NOMO-1 (cell line): ENCODE measurements around the gene SHANK1.

Experiments
- DNase-seq, 2 experiments: peaks; one replicate each; lab custom pipeline; 2025; ENCODE audit not compliant: unreplicated experiment in 2 of 2; lab: John Stamatoyannopoulos, UW

SHANK1 gene

DNA sequence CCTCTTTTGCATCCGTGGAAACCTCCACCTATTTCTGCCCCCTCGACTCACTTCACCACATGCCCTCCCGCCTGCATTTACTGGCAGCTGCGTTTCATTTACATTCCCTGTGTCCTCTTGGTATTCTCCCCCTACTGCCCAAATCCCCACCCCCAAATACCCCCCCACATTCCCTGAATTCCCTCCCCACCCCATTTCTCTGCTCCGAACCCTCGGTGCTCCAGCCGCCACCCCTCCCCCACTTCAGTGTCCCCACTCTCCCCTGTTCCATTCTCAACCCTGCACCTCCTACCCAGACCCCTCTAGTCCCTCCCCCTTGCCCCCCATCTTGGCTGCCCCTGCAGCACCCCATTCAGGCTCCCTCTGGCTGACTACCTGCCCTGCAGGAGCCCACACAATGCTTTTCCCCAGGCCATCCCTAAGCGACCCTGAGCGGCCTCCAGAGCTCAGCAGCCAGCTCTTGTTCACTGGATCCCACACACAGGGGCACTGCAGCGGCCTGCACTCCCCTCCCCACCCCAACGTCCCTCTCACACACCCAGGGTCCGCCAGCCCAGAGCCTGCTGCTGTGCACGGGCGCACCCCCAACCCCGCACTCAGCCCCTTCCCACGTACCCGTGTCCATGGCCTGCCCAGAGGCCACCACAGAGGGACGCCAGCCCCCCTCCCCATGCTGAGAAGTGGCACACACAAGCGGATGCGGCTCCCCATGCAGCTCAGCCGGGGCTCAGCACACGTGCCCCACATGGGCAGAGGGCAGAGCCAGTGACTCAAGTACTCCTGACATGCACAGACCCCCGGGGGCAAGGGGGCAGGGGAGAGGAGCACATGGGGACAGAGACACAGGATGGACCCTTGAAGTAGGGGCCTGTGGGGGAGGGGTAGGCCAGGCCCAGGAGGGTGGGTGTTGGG, 26.3 kb downstream of the SHANK1 start:
- DNase-seq: no peak

DNA sequence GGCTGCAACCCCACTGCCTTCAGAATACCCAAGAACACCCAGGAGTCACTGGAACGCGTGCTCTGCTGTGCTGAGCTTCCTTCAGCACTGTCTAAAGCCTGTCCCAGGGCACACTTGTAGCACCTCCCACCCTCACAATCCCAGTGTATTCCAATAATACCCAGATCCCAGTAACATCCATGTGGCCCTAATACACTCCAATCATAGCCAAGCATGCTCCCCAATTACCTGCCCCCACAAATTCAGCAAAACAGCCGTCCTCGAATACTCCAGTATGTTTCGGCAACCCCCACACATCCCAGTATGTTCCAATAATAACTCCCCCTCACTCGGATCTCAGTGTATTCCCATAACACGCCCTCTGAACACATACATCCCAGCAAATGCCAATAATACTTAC, 29.2 kb downstream of the SHANK1 start:
- no peak for DNase-seq

DNA sequence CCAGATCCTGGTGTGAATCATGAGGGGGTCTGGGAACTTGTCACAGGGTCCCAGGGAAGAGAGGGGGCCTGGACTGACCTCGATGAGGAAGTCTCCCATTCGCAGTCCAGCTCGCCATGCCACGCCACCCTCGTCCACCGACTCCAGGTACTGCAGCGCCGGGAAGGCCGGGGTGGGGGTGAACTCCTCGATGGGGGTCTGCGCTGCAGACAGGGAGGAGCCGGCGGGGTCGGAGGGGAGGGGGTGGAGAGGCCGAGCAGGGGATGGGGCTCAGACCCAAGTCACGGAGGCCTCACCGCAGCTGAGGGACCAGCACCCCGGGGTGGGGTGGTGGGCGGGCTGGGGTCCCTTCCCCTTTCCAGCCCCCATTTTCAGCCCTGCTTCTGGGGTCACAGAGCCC, 30.8 kb downstream of the SHANK1 start:
- DNase-seq: no peak

DNA sequence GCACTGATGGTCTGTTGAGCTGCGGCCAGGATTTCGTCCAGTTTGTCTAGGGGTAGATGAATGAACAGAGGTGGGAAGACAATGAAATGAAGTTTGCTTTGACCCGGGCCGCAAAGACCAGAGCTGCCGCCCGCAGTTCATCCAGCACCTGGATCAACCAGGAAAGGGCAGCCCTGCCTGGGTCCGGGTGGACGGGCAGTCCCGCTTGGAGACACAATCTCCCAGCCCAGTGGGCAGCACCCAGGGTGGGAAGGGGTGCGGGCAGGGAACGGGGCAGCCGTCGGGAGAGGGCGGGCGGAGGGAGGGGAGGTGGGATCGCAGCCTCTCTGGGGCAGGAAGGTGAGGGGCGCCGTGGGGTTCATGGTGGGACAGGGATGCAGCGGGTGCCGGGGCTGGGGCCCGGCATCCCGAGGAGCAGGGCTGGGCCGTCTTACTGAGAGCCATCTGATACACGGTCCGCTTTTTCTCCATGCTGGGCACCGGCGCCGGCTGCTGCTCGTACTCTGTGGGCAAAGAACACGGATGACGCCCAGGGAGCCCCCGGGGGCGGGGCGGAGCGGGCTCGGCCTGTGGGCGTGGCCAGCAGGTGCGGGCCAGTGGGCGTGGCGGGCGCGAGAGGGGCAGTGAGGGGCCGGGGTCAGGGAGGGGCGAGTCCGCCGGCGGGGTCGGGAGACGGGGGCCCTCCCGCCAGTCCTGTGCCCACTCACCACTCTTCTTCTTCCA, 33.1 kb downstream of the SHANK1 start:
- DNase-seq: no peak

DNA sequence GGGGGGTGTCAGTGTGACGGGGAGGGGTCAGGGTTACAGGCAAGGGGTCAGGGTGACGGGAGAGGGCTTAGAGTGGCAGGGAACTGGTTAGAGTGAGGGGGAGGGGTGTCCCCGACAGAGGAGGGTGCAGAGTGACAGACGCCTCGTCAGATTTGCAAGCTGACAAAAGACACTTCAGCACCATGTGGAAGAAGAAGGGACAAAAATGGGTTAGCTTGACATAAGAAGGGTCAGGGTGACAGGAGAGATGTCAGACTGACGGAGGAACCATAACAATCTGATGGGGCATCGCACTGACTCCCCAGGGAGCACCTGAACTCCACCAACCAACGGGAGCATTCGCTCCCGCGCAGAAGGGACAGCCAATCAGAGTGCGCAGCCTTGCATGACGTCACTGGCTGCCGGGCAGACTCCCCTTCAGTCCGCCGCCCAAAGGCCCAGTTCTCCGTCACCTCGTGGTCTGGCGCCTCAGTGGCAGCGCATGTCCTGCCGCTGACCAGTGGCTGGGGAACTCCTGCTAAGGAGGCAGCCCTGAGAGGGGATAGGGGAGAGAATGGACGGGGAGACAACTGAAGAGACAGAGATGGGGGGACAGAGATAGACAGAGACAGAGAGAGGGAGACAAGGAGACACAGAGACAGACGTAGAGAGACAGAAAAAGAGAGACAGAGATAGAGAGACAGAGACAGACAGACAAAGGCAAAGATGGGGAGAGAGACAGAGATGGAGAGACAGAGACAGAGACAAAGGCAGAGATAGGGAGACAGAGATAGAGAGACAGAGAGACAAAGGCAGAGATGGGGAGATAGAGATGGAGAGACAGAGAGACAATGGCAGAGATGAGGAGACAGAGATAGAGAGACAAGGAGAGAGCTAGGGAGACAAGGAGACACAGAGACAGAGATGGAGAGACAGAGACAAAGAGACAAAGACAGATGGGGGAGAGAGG, 40.2 kb downstream of the SHANK1 start:
- peak; percentile 71 to 75 for DNase-seq

DNA sequence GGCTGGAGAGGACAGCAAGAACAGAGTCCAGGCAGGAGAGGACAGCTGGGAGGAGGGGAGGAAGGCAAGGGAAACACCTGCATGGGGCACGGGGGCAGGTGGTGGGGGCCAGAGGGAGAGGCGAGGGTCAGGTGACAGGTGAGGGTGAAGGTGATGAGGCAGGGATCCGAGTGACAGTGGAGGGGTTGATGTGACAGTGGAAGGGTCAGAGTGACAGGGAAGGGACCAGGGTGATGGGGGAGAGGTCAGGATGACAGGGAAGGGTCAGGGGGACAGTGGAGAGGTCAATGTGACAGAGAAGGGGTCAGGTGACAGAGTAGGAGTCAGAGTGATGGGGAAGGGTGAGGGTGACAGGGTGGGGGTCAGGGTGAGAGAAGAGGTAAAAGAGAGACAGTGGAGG, 41.3 kb downstream of the SHANK1 start:
- DNase-seq: no peak

DNA sequence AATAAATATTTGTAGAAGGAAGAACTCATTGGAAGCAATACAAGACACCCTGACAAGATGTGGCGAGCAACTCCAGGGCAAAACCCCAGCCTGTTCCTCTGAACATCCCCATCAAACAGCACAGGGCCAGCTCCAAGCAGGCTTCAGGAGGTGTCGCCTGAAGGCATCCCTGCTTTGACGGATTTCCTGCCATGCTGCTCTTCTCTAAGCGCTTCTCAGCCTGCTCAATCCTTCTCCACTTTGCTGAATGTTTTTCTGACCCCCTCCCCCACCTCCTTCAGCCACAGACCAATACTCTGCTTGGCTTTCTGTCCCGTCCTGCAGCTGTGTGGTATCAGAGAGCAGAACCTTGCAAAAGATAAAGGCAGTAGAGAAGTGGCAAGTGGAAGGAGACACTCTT, 42.0 kb downstream of the SHANK1 start:
- DNase-seq: no peak

DNA sequence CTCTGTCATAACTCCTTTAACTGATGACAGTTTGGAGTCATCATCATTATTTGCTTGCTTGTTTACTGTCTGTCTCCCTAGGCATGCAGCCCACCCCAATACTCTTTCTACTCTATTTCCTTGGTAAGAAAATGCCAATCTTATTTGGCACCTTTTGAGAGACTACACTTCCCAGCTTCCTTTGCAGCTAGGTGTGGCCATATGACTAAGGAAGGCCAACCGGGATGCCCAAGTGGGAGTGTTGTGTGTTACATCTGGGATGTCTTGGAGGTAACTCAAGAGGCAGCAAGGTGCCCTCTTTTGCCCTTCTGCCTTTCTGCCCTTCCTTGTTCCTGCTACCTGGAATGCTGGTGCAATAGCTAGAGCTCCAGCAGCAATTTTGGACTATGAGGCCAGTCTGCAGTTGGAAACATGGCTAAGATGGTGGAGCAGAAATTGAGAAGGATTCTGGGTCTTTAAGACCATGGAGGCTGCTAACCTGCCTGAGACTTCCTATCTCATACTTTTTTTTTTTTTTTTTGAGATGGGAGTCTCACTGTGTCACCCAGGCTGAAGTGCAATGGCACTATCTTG, 42.9 kb downstream of the SHANK1 start:
- DNase-seq: no peak

DNA sequence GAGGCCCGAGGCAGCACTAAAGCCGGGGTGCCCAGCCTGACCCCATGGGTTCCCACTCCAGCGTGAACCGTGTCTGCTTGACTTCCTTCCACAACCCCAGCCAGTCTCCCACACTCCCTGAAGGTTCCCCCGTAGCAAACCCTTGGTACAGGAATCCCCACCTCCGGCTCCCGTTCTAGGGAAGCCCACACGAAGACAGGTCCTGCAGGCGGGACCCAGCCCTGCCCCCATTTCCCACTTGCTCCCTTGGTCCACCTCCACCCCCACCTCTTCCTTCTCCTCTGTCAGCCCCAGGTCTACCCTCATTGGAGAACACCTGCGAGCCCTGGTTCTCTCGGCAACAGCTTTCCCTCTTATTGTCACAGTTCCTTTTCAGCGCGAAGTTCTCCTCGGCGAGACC, 46.5 kb downstream of the SHANK1 start:
- DNase-seq: no peak

DNA sequence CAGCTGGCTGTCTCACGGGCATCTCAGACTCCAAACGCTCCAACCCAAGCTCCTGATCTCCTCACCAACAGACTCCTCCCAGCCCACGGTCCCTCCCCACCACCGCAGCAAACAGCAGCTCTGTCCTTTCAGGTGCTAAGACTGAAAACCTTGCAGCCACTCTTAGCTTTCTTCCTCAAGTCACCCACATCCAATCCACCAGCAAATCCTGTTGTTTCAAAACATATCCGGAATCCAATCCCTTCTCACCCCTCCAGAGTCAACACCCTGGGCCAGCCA, 49.6 kb downstream of the SHANK1 start:
- DNase-seq: no peak

DNA sequence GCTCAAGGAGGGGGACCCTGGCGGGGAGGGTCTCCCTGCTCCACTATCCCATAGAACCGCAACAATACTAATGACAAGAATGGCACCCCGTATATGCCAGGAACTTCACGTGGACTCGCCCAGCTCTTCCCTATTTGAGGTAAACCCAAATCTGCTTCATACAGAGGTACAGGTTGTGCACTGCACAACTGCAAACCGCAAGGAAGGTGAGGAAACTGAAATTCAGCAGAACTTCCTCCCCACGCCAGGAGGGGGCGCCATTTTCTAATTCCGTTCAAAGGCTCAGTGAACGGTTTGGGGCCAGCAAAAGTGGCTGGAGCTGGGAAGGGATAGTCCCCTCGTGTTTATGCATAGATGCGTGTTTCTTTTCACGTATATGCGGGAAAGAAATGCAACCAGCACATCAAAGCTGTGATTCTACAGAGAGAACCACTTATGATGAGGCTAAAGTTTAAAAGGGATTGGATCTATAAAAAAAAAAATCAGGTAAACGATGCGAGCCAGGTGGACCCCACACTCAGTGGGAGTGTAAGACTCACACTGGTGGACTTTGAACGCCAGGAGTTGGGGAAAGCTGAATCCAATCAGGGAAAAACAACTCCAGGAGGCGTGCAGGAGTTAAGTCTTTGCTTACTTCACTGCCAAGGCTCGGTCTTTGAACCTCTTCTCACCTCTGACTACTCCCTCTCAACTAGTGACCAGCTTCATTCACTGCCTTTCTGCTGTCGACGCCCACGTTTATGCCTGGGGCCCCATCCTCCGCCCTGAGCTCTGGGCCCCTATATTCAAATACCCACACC, 50.1 kb downstream of the SHANK1 start:
- DNase-seq: peak; percentile 27 to 29

DNA sequence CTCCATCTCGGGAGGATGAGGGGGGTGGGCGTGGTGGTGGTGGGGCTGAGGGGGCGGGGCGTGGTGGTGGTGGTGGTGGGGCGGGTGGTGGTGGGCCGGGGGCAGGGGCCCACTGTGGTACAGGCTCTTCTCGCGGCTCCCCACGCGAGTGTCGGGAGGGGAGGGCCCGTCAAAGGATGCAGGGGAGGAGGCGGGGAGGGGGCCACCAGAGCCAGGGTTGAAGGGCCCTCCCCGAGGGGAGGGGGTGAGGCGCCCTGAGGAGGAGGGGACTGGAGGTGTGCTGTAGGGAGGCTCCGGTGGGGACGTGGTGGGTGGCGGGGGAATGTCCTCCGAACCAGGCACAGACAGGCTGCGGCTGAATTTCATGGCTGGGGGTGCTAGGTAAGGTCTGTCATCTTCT, 50.7 kb downstream of the SHANK1 start:
- DNase-seq: no peak

DNA sequence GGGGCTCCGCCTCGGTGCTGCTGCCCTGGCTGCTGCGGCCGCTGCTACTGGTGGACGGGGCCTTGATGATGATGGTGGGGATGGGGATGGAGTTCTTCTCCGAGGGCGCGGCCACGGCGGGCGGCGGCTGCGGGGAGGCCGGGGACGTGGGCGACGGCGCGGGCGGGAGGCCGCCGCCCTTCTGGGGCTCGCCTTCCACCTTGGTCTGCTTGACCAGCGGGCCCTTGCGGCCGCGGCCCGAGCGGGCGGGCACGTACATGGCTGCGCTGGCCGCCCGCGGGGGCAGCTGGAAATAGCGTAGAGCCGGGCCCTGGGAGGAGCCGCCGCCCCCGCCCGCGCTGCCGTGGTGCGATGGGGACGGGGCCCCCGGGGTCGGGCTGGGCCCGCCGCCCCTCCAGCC, 51.2 kb downstream of the SHANK1 start:
- DNase-seq: no peak

DNA sequence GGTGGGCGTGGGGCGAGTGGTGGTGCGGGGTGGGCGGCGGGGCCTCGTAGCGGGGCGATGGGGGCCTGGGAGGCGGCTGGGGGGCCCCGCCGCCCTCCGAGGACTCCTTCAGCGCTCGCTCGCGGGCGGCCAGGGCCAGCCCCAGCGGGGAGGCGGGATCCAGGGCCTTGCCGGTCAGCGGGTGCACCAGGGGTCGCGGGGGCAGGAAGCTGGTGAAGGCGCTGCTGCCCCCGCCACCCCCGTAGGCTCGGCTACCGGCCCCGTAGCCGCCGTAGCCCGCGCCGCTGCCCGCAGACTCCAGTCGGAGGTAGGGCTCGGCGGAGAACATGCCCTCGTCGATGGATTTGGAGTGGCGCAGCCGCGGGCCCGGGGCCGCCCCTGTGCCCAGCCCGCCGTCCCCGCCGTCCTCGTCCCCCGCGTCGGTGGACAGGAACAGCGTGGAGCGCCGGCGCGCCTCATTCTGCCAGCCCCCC, 51.8 kb downstream of the SHANK1 start:
- DNase-seq: no peak

DNA sequence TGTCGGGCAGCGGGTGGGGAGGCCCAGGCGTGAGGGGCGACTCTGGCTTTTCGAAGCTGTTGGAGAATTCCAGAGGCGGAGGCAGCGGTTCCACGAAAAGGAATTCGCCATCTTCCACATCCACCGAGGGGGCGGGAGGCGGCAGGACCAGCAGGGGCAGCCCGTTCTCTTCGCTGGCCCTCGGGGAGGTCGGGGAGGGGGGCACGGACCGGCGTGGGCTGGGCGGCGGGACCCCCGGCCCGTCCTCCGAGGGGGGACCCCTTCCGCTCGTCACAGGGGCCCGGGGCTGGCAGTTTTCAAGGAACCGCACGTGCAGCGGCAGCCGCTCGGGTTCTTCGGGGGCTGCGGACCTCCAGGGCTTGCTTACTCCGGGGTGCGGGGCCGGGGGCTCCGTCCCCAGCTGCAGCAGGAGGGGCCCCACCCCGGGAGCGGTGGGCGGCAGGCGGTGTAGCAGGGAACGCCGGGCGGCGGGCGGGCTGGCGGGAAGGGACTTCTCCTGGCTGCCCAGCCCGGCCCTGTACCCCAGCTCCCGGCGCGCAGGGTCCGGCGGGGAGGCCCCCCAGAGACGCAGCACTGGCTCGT, 52.3 kb downstream of the SHANK1 start:
- DNase-seq: no peak

DNA sequence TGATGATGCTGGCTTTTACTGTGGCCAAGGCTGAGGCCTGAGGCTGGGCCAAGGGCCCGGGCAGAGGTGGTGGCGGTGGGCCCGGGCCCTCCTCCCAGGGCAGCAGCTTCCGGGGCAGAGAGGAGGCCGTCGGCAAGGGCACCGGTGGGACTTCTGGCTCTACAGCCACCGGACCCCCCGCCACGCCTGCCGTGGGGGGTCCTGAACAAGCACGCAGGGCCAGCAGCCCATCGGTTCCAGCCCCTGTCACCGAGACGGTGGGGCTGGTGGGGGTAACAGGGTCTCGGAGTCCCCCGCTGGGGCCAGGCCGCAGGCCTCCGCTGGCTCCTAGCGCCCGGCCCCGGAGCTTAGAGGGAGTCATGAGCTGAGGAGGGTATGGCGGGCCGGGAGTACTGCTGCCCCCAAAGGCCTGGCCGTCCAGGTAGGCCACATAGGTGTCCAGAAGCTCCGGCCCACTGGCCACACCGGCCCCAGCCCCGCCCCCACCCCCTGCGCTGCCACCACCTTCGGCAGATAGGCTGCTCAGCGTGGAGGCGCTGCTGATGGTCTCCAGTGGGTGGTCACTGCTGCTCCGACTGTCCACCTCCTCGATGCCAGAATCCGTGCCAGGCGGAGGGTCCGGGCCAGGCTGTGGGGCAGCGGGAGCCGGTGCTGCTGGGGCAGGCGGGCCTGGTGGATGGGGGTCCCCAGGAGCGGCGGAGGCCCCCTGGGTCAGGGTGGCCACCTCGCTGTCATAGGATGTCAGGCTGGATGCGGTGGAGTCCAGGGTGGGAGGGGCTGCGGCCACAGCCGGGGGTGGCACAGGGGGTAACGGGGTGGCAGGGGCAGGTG, 53.0 kb downstream of the SHANK1 start:
- no peak for DNase-seq

DNA sequence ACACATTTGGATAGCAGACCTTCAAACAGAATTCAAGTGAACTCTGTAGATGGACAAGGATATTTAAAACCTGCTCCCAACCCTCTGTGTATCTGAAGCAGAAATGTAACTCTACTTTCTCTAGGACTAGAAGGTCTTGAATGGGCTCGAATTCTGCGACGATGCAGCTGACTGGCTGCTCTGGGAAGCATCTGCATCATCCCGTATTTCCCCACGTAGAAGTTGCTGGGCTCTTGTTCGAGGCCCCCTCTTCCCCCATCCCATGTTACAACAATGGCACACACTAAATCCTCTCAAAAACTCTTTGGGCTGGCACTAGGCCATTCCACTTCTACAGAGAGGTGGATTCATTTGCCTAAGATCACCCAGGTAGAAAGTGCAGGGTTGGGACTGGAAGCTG, 55.4 kb downstream of the SHANK1 start:
- DNase-seq: no peak

DNA sequence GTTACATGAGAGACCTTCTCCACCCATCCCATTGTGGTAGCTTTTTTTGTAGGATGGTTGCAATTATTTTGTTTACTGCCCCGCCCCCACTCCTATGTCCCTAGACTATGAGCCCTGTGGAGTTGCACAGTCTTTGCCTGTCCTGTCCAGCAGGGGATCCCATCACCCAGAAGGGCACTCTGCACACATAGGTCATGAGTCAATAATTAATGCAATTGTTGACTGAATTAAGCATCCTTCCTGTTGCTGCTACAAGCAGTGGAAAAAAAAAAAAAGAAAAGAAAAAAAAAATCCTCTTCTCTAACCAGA, 56.2 kb downstream of the SHANK1 start:
- no peak for DNase-seq
